Medulla oblongata (tissue), 1 donor: ENCODE data around the gene PCBP2.
"Not testable (repeated sequence)": the region's sequence is repeated elsewhere in the genome, so short reads cannot be mapped to it uniquely, and the experiment has no call there.

ENCODE experiments used
- DNase-seq: peaks from one replicate; pipeline ENCODE4 v3.0.0-alpha.2; 2015; ENCODE audit errors: extremely low spot score

PCBP2 gene

GRCh38 chr12:53472056-53472582 is 20.2 kb downstream of the PCBP2 start:
- no peak for DNase-seq

GRCh38 chr12:53474077-53474476 is 22.2 kb downstream of the PCBP2 start:
- no peak for DNase-seq

GRCh38 chr12:53474819-53475218 is 22.9 kb downstream of the PCBP2 start:
- DNase-seq: no peak

GRCh38 chr12:53476769-53477209 is 24.9 kb downstream of the PCBP2 start:
- DNase-seq: no peak

GRCh38 chr12:53478865-53479264 is 27.0 kb downstream of the PCBP2 start:
- no peak for DNase-seq

- DNase-seq: no peak
These were observed 27.4 kb downstream of the PCBP2 start for GRCh38 chr12:53479331-53479730.

GRCh38 chr12:53480491-53481442 is 28.9 kb downstream of the PCBP2 start:
- DNase-seq: no peak

- DNase-seq: not testable (repeated sequence)
These were observed 29.6 kb downstream of the PCBP2 start for GRCh38 chr12:53481458-53481857.

- no peak for DNase-seq
These were observed 30.2 kb downstream of the PCBP2 start for GRCh38 chr12:53481939-53482586.

- DNase-seq: no peak
These were observed 30.8 kb downstream of the PCBP2 start for GRCh38 chr12:53482626-53483168.

- DNase-seq: no peak
These were observed 31.5 kb downstream of the PCBP2 start for GRCh38 chr12:53483225-53483978.

- no peak for DNase-seq
These were observed 32.1 kb downstream of the PCBP2 start for GRCh38 chr12:53483979-53484377.

GRCh38 chr12:53484686-53485575 is 33.0 kb downstream of the PCBP2 start:
- no peak for DNase-seq

- DNase-seq: no peak
These were observed 34.2 kb downstream of the PCBP2 start for GRCh38 chr12:53485955-53486735.

- no peak for DNase-seq
These were observed 35.0 kb downstream of the PCBP2 start for GRCh38 chr12:53486736-53487487.

- no peak for DNase-seq
These were observed 37.5 kb downstream of the PCBP2 start for GRCh38 chr12:53489242-53489864.

- no peak for DNase-seq
These were observed 40.3 kb downstream of the PCBP2 start for GRCh38 chr12:53492188-53492587.

GRCh38 chr12:53492830-53493609 is 41.1 kb downstream of the PCBP2 start:
- DNase-seq: peak; percentile 96
